HG03025 (cell line): ENCODE results near the gene PATJ.
"Not testable (repeated sequence)": the region's sequence is repeated elsewhere in the genome, so short reads cannot be mapped to it uniquely, and the experiment has no call there.

Experiments used
- ATAC-seq: cut with Tn5 transposase; IDR thresholded peaks from one replicate; pipeline ENCODE4 v1.9.1; 2021; ENCODE audit warnings: mild to moderate bottlenecking, moderate library complexity; ENCODE audit not compliant: unreplicated experiment, low FRiP score

Gene PATJ

GRCh38 chr1:62194651-62195544 is 452.6 kb downstream of the PATJ start, which contains the start of gene L1TD1:
TSS of gene L1TD1 (plus strand) at chr1:62194849. CDS start at chr1:62206629, 11,780 bp downstream.
- ATAC-seq, result no peak

GRCh38 chr1:62196086-62196690 is 453.9 kb downstream of the PATJ start:
- ATAC-seq, result no peak

- ATAC-seq, result no peak
These were observed 455.9 kb downstream of the PATJ start for GRCh38 chr1:62198069-62198780.

GRCh38 chr1:62198781-62199125 is 456.5 kb downstream of the PATJ start:
- no peak for ATAC-seq

GRCh38 chr1:62207187-62207586 is 464.9 kb downstream of the PATJ start:
- ATAC-seq, result no peak

GRCh38 chr1:62208087-62208486 is 465.8 kb downstream of the PATJ start:
- no peak for ATAC-seq

- no peak for ATAC-seq
These were observed 466.7 kb downstream of the PATJ start for GRCh38 chr1:62208970-62209369.

GRCh38 chr1:62209931-62210595 is 467.8 kb downstream of the PATJ start:
- no peak for ATAC-seq

GRCh38 chr1:62210960-62211359 is 468.7 kb downstream of the PATJ start:
- no peak for ATAC-seq

GRCh38 chr1:62212411-62212810 is 470.1 kb downstream of the PATJ start:
- no peak for ATAC-seq

- no peak for ATAC-seq
These were observed 471.0 kb downstream of the PATJ start for GRCh38 chr1:62213075-62213914.

GRCh38 chr1:62218604-62219003 is 476.3 kb downstream of the PATJ start:
- no peak for ATAC-seq

GRCh38 chr1:62220456-62220855 is 478.2 kb downstream of the PATJ start:
- ATAC-seq, result not testable (repeated sequence)

- ATAC-seq, result no peak
These were observed 478.9 kb downstream of the PATJ start for GRCh38 chr1:62221171-62221570.

GRCh38 chr1:62222321-62222720 is 480.0 kb downstream of the PATJ start:
- ATAC-seq, result no peak

- ATAC-seq, result no peak
These were observed 481.9 kb downstream of the PATJ start for GRCh38 chr1:62224182-62224581.

GRCh38 chr1:62227496-62227895 is 485.2 kb downstream of the PATJ start:
- ATAC-seq, result no peak
